Mesendoderm (in vitro differentiated cells): ENCODE measurements around the gene EGFR.

Experiments used
- DNase-seq: peaks from one replicate; pipeline ENCODE4 v3.0.0; 2013
- H2AK5ac ChIP-seq: 2 replicates; pipeline ENCODE4 v1.6.1; 2013; ENCODE audit warnings: low read length, inconsistent platforms
- H2BK120ac ChIP-seq: 2 replicates; pipeline ENCODE4 v1.6.1; 2013; ENCODE audit warnings: low read depth, mild to moderate bottlenecking, low read length, moderate library complexity, mixed read lengths
- H2BK15ac ChIP-seq: replicated peaks from 2 replicates; pipeline ENCODE4 v1.6.1; 2013; ENCODE audit warnings: low read depth, mild to moderate bottlenecking, moderate library complexity
- H2BK5ac ChIP-seq: 2 replicates; pipeline ENCODE4 v1.6.1; 2013; ENCODE audit warnings: low read length, inconsistent platforms
- H3K18ac ChIP-seq: 2 replicates; pipeline ENCODE4 v1.6.1; 2013; ENCODE audit warnings: mild to moderate bottlenecking, low read length, mixed read lengths
- H3K23ac ChIP-seq: one replicate; pipeline ENCODE4 v1.6.1; 2013; ENCODE audit warnings: low read length
- H3K27ac ChIP-seq: 2 replicates; pipeline ENCODE4 v1.5.1; 2013; ENCODE audit warnings: low read depth, mild to moderate bottlenecking, inconsistent platforms, low read length, moderate library complexity
- H3K27me3 ChIP-seq: 2 replicates; pipeline ENCODE4 v1.6.1; 2013; ENCODE audit warnings: low read length, control low read depth, mild to moderate bottlenecking, inconsistent platforms; ENCODE audit not compliant: insufficient read depth, poor library complexity
- H3K36me3 ChIP-seq: 2 replicates; pipeline ENCODE4 v1.6.1; 2013; ENCODE audit warnings: low read length, inconsistent platforms; ENCODE audit not compliant: control insufficient read depth, insufficient read depth
- H3K4ac ChIP-seq: one replicate; pipeline ENCODE4 v1.6.1; 2013; ENCODE audit warnings: low read depth, mild to moderate bottlenecking, low read length, moderate library complexity
- H3K4me1 ChIP-seq: 2 replicates; pipeline ENCODE4 v1.6.1; 2013; ENCODE audit warnings: low read depth, low read length, inconsistent platforms; ENCODE audit not compliant: control insufficient read depth
- H3K4me2 ChIP-seq: 2 replicates; pipeline ENCODE4 v1.6.1; 2013; ENCODE audit warnings: low read length
- H3K4me3 ChIP-seq: 2 replicates; pipeline ENCODE4 v1.5.1; 2013; ENCODE audit warnings: mild to moderate bottlenecking, low read length
- H3K56ac ChIP-seq: one replicate; pipeline ENCODE4 v1.6.1; 2013; ENCODE audit warnings: low read length
- H3K79me1 ChIP-seq: 2 replicates; pipeline ENCODE4 v1.6.1; 2013; ENCODE audit warnings: low read length, inconsistent platforms
- H3K79me2 ChIP-seq: 2 replicates; pipeline ENCODE4 v1.6.1; 2013; ENCODE audit warnings: mild to moderate bottlenecking, low read length; ENCODE audit not compliant: control insufficient read depth, insufficient read depth
- H3K9ac ChIP-seq: 2 replicates; pipeline ENCODE4 v1.6.1; 2013; ENCODE audit warnings: low read length, inconsistent platforms
- H4K5ac ChIP-seq: one replicate; pipeline ENCODE4 v1.6.1; 2013; ENCODE audit warnings: low read length
- H4K8ac ChIP-seq: one replicate; pipeline ENCODE4 v1.6.1; 2013; ENCODE audit warnings: low read depth, mild to moderate bottlenecking, control low read depth, low read length, moderate library complexity
- WGBS: extraction: QIAGEN DNeasy Blood & Tissue Kit; methylation state at CpG from one replicate; pipeline ENCODE4 v1.1.7; 2013; ENCODE audit warnings: low lambda C conversion rate, missing lambda C conversion rate; ENCODE audit not compliant: insufficient coverage; ENCODE audit errors: extremely low coverage; 5-methylcytosine and 5-hydroxymethylcytosine counted together

EGFR gene

GRCh38 chr7:55053651-55054571, 35.1 kb downstream of the EGFR start:
- Histone ChIP-seq H2AK5ac (no peak overlapping the region), H3K18ac (no peak overlapping the region), H3K4me3 (no peak overlapping the region), H4K5ac (no peak overlapping the region), H2BK15ac (no peak overlapping the region), H4K8ac (no peak overlapping the region), H3K36me3 (no peaks in the 10 kb centered on the region), H3K4ac (no peak overlapping the region), H3K9ac (no peak overlapping the region), H3K23ac (no peak overlapping the region), H3K79me2 (no peaks in the 10 kb centered on the region), H3K56ac (no peak overlapping the region), H3K4me1 (no peaks in the 10 kb centered on the region), H3K27ac (no peak overlapping the region), H3K79me1 (no peaks in the 10 kb centered on the region), H2BK120ac (no peak overlapping the region), H2BK5ac (no peak overlapping the region), H3K4me2 (no peak overlapping the region), H3K27me3 (no peaks in the 10 kb centered on the region)
- DNase-seq, result peak; percentile 10
- WGBS, result no CpG with 5 or more reads among the region's 26 CpGs

- Histone ChIP-seq H3K18ac (no peak overlapping the region), H3K27ac (no peak overlapping the region)
- WGBS, result no CpG with 5 or more reads among the region's 9 CpGs
Observed at GRCh38 chr7:55054758-55055157, 35.9 kb downstream of the EGFR start.

GRCh38 chr7:55055479-55055878, 36.7 kb downstream of the EGFR start:
- DNase-seq, result no peak
- WGBS, result no CpG with 5 or more reads among the region's 7 CpGs
- Histone ChIP-seq H3K18ac (no peak overlapping the region), H3K56ac (no peak overlapping the region), H3K4me2 (no peak overlapping the region), H4K5ac (no peak overlapping the region), H3K36me3 (no peaks in the 10 kb centered on the region), H2BK15ac (no peak overlapping the region), H2AK5ac (no peak overlapping the region), H3K4me3 (no peak overlapping the region), H2BK120ac (no peak overlapping the region), H3K9ac (no peak overlapping the region), H4K8ac (no peak overlapping the region), H3K23ac (no peak overlapping the region), H3K27me3 (no peaks in the 10 kb centered on the region), H3K4ac (no peak overlapping the region), H3K4me1 (no peaks in the 10 kb centered on the region), H3K27ac (no peak overlapping the region), H2BK5ac (no peak overlapping the region), H3K79me2 (no peaks in the 10 kb centered on the region), H3K79me1 (no peaks in the 10 kb centered on the region)

More at GRCh38 chr7:55054758-55055157, 35.9 kb downstream of the EGFR start:
- no peak overlapping the region for H4K5ac ChIP-seq
- H3K36me3 ChIP-seq, result no peaks in the 10 kb centered on the region
- H3K4ac ChIP-seq, result no peak overlapping the region
- no peak overlapping the region for H3K56ac ChIP-seq
- no peaks in the 10 kb centered on the region for H3K27me3 ChIP-seq
- H3K4me1 ChIP-seq, result no peaks in the 10 kb centered on the region
- H2AK5ac ChIP-seq, result no peak overlapping the region
- no peak overlapping the region for H4K8ac ChIP-seq
- H3K79me1 ChIP-seq, result no peaks in the 10 kb centered on the region
- no peak for DNase-seq
- H2BK120ac ChIP-seq, result no peak overlapping the region
- H2BK15ac ChIP-seq, result no peak overlapping the region
- H3K79me2 ChIP-seq, result no peaks in the 10 kb centered on the region
- H2BK5ac ChIP-seq, result no peak overlapping the region
- no peak overlapping the region for H3K9ac ChIP-seq
- no peak overlapping the region for H3K23ac ChIP-seq
- no peak overlapping the region for H3K4me3 ChIP-seq
- H3K4me2 ChIP-seq, result no peak overlapping the region

- H3K79me2 ChIP-seq, result no peaks in the 10 kb centered on the region
- no peak overlapping the region for H2BK15ac ChIP-seq
- H3K9ac ChIP-seq, result no peak overlapping the region
- no peaks in the 10 kb centered on the region for H3K4me1 ChIP-seq
- no peak overlapping the region for H3K4me3 ChIP-seq
- no peaks in the 10 kb centered on the region for H3K79me1 ChIP-seq
- H4K5ac ChIP-seq, result no peak overlapping the region
- no peaks in the 10 kb centered on the region for H3K27me3 ChIP-seq
- H3K27ac ChIP-seq, result no peak overlapping the region
- H3K18ac ChIP-seq, result no peak overlapping the region
- no peak overlapping the region for H3K4me2 ChIP-seq
- H3K4ac ChIP-seq, result no peak overlapping the region
- H3K36me3 ChIP-seq, result no peaks in the 10 kb centered on the region
- H2BK120ac ChIP-seq, result no peak overlapping the region
- H2BK5ac ChIP-seq, result no peak overlapping the region
- H4K8ac ChIP-seq, result no peak overlapping the region
- no peak for DNase-seq
- H3K56ac ChIP-seq, result no peak overlapping the region
- H3K23ac ChIP-seq, result no peak overlapping the region
- no CpG with 5 or more reads among the region's 1 CpG for WGBS
- H2AK5ac ChIP-seq, result no peak overlapping the region
Observed at GRCh38 chr7:55056068-55056467, 37.3 kb downstream of the EGFR start.

GRCh38 chr7:55056577-55057480, 38.0 kb downstream of the EGFR start:
- WGBS, result no CpG with 5 or more reads among the region's 15 CpGs
- H4K5ac ChIP-seq, result no peak overlapping the region
- H2BK15ac ChIP-seq, result no peak overlapping the region
- H2BK120ac ChIP-seq, result no peak overlapping the region
- H3K27me3 ChIP-seq, result no peaks in the 10 kb centered on the region
- no peak overlapping the region for H3K27ac ChIP-seq
- H3K36me3 ChIP-seq, result no peaks in the 10 kb centered on the region
- H2BK5ac ChIP-seq, result no peak overlapping the region
- no peak overlapping the region for H3K23ac ChIP-seq
- no peak for DNase-seq
- no peak overlapping the region for H3K9ac ChIP-seq
- H3K56ac ChIP-seq, result no peak overlapping the region
- H3K4me1 ChIP-seq, result no peaks in the 10 kb centered on the region
- H4K8ac ChIP-seq, result no peak overlapping the region
- no peaks in the 10 kb centered on the region for H3K79me1 ChIP-seq
- no peak overlapping the region for H3K4me2 ChIP-seq
- no peak overlapping the region for H3K18ac ChIP-seq
- no peak overlapping the region for H3K4me3 ChIP-seq
- H3K79me2 ChIP-seq, result no peaks in the 10 kb centered on the region
- H2AK5ac ChIP-seq, result no peak overlapping the region
- no peak overlapping the region for H3K4ac ChIP-seq
